HG03159 (cell line): ENCODE results near the gene ZKSCAN2.

Experiments used
- ATAC-seq: cut with Tn5 transposase; IDR thresholded peaks from one replicate; pipeline ENCODE4 v1.9.1; 2021; ENCODE audit warnings: mild to moderate bottlenecking, moderate library complexity; ENCODE audit not compliant: unreplicated experiment

The ZKSCAN2 gene

DNA sequence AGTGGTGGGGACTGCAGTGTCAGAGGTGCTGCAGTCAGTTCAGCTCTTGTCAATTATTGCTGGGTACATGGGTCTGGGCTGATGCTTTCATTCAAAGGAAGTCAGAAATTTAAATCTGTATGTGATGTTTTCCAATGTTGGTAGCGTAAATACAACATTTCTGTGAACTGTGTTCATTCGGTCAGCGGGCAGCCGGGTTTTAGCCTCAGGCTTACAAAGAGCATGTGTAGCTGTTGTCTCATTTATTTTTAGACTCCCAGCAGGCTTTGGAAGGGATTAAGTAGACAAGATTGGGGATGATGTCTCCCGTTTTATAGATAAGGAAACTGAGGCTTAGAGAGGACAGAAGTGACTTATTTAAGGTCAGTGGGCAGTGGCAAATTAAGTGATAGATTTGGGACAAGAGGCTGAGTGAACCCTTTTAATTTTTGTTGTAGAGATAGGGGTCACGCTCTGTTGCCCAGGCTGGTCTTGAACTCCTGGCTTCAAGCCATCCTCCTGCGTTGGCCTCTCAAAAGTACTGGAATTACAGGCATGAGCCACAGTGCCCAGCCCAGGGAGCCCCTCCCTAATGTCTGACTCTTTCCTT is 32.8 kb downstream of the ZKSCAN2 start:
- no peak for ATAC-seq

DNA sequence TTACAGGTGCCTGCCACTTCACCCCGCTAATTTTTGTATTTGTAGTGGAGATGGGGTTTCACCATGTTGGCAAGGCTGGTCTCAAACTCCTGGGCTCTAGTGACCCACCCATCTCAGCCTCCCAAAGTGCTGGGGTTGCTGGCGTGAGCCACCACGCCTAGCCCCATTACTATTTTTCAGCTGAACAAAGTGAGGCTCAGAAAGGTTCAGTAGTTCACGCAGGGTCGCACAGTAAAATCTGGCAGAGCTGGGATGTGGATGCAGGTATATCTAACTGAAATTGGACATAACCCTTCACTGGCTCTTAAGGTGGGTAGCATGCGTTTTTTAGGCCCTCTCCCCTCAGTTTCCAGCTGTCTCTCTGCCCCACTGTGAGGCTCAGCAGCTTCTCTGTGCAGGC is 33.7 kb downstream of the ZKSCAN2 start:
- ATAC-seq, result no peak

DNA sequence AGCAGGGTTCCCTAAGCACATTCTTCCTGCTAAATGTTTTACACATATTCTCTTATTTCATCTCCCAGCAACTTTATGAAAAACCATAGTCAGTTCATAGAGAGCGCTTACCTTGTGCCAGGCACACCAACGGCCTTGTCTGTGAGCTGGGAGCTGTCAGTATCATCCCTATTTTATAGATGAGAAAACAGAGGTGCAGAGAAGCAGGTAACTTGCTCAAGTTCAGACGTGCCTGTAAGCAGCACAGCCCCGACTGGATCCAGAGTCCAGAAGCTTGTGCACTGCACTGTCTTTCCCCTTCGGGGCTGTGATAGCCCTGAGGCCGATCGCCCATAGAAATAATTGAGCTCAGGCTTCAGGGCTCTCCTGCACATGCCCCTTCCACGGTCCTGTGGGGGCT is 34.7 kb downstream of the ZKSCAN2 start:
- ATAC-seq, result no peak

DNA sequence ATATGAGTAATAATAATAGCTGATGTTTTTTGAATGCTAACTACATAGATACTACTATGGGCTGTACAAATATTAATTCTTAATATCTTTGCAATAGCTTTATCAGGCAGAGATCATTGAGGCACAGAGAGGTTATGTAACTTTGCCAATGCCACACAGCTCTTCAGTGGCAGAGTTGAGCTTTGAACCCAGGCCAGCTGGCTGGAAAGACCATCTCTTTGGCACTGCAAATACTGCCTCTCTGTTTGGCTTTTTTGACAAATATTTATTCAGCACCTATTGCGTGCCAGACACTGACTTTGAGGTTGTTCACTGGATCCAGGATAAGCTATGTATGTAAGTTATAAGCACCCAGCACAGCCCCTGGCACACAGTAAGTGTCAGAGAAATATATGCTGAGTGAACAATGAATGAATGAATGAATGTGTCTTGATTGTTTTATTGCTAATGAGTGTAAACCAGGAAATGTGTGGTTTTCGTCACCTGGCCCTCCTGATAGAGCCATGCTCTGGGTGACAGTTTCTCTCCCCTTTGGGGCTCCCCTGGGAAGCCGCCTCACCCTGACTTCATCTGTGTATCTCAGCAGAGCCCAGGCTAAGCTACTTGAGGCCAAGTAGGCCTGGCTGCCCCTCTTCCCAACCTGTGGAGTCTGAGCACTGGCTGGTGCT is 38.4 kb downstream of the ZKSCAN2 start:
- ATAC-seq, result no peak

DNA sequence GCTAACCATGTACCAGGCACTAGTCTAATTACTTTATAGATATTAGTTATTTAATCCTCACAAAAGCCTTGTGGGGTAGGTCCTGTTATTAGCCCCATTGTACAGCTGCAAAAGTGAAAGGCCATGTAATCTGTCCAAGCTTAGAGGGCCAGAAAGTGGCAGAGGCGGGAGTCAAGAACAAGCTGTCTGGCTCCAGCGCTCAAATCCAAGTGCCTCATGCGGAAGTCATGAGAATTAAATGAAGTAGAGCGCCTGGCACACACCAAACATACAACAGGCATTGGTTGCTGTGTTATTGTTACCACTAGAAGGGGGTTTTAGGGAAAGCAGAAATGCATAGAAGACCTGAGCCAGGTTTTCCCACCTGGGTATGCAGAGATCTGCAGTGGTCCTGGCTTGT is 39.7 kb downstream of the ZKSCAN2 start:
- ATAC-seq, result no peak

DNA sequence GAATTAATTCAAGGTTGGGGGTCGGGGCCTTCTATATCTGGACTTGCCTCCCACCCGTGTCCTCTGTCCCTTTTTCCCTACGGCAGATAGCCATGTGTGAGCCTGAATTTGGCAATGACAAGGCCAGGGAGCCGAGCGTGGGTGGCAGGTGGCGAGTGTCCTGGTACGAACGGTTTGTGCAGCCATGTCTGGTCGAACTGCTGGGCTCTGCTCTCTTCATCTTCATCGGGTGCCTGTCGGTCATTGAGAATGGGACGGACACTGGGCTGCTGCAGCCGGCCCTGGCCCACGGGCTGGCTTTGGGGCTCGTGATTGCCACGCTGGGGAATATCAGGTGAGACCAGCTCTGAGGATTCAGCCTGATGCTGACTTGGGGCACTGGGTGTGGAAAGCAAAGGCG is 40.5 kb downstream of the ZKSCAN2 start:
- no peak for ATAC-seq

DNA sequence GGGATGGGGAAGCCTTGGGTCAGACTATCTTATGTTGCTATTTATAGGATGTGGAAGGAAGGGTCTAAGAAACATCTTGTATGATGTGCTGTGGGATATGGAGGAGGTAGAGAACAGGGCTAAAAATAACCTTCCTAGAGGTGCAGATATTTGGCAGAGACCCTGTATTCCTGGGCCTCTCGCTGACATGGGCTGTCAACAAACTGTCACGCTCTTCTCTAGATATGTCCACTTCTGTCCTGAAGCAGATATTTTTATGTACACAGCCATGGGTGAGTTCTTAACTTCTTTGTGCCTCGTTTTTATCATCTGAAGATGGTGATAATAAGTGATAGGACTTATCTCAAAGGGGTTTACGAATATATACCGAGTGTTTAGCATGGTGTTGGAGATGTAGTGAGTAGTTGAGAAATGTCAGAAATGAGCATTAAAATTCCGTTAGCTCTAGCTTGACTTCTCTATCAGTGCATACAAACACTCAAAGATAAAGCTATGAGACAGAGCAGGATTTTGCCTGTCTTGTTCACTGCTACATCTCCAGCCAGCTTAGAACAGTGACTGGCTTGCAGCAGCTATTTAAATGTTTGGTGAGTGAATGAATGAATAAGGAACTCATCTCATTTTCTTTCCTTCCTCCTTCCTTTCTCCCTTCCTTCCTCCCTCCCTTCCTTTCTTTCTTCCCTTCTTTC is 43.8 kb downstream of the ZKSCAN2 start:
- no peak for ATAC-seq

DNA sequence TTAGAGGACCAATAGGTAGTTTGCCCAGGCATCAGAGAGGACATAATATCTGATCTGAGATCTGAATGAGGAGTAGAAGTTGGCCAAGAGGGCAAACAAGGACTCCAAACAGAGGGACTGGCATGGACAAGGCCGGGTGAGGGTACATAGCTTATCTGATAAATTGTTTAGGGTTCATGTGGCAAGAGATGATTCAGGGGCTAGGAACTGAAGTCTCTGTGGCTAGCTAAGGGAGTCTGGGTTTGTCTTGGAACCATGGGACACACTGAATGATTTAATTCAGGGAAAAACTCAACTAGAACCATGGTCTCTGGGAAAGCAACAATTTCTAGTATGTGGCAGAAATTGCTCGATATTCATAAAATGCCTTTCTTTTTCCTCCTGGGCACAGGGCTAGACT is 45.0 kb downstream of the ZKSCAN2 start:
- ATAC-seq, result no peak

DNA sequence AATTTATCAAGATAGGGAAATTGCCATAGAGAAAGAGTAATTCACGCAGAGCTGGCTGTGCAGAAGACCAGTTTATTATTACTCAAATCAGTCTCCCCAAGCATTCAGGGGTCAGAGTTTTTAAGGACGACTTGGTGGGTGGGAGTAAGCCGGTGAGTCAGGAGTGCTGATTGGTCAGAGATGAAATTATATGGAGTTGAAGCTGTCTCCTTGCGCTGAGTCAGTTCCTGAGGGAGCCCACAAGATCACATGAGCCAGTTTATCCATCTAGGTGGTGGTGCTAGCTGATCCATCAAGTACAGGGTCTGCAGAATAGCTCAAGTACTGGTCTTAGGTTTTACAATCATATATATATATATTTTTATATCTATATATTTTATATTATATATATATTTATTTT is 46.9 kb downstream of the ZKSCAN2 start:
- ATAC-seq, result no peak

DNA sequence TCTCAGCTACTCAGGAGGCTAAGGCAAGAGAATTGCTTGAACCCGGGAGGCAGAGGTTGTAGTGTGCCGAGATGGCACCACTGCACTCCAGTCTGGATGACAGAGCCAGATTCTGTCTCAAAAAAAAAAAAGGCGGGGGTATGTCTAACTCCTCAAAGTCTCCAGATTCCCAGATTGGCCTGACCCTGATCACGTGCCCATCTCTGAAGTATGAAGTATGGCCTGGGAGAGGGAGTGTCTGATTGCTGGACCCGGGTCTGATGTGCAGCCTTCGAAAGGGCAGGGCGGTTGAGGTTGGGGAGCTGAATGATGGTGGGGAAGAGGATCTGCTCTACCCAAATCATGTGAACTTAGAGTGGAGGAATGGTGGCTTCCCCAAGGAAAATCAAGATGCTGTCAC is 58.2 kb downstream of the ZKSCAN2 start:
- no peak for ATAC-seq

DNA sequence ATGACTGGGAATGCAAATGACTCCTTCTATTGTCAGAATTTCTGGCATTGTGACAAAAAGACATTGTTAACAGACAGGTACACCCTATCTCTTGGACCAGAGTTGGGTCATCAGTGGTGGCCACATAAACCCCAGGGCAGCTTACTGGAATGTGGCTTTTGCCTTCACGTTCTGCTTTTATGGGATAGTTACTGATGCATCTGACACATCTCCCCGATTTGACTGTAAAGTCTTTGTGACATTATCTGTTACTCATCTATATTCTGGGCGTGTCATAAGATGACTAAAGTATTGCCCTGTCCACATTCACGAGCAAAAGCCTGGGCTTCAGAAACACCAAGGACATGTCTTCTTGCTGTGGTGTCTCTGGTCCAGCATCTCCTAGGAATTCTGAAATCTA is 59.6 kb downstream of the ZKSCAN2 start:
- ATAC-seq, result no peak

DNA sequence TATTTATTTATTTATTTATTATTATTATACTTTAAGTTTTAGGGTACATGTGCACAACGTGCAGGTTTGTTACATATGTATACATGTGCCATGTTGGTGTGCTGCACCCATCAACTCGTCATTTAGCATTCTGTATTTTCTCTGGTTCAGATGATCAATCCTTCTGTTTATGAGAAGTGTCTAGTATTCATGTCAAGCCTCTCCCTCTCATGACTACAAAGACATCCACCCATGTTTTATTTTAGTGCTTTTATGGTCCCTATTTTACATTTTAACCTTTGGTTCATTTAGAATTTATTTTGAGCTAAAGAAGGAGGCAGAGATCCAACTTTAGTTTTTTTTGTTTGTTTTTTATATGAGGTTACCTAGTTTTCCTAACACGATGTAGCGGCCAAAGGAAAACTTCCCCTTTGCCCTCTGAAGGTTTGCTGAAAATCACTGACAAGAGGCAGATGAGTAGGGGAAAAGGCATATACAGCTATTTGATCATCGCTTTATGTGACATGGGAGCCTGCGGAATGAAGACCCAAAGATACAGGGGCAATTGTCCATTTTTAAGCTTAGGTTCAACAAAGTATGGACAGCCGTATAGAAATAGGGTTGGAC is 63.3 kb downstream of the ZKSCAN2 start:
- ATAC-seq, result no peak

DNA sequence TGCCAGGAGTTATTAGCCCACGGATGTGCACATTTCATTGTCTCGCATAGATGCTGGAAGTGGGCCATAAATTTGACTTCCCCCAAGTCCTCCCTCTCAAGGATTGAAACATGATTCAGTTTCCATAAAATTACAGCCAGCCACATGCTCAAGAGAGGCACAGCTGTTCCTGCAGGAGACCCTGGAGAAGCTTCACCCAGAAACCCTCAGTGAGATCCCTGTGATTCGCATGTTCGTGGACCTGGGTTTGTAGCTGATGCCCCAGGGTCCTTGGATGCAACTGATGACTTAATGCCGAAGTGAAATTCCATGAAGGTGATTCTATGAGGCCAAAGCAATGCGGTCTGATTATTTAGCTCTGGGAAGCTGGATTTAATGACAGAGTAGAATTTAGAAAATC is 65.5 kb downstream of the ZKSCAN2 start:
- no peak for ATAC-seq

DNA sequence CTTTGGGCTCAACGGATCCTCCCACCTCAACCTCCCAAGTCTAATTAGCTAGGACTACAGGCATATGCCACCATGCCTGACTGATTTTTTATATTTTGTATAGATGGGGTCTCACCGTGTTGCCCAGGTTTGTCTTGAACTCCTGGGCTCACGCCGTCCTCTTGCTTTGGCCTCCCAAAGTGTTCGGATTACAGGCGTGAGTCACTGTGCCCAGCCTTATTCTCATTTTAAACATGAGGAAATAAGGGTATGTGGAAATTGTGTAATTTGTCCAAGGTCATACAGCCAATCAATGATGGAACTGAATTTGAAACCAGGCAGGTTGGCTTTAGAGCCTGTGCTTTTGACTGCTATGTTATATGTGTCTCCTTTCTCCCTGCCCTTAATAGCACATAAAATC is 68.3 kb downstream of the ZKSCAN2 start:
- no peak for ATAC-seq

DNA sequence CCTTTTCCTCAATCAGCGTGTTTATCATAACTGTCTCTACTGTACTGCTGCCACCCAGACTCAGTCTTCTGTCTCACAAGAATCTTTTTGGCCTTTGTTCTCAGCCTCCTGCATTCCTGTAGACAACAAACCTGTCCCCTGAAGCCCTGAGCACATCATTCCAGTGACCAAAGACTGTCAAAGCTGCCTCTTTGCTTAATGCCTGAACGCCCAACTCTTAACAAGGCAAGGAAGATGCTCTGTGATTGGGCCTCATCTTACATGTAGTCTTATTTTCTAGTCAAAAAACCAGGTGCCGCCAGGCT is 70.2 kb downstream of the ZKSCAN2 start:
- ATAC-seq, result no peak
